ENCODE data around the gene CHMP5.
"Not testable (repeated sequence)": the region's sequence is repeated elsewhere in the genome, so short reads cannot be mapped to it uniquely, and the experiment has no call there.

CHMP5 gene

GRCh38 chr9:33285502-33285901, 20.7 kb downstream of the CHMP5 start:
- DNase-seq, result no peak

GRCh38 chr9:33287087-33287490, 22.2 kb downstream of the CHMP5 start:
- DNase-seq, result peak; percentile 67

- no peak for DNase-seq
Observed at GRCh38 chr9:33288235-33288634, 23.4 kb downstream of the CHMP5 start.

- no peak for DNase-seq
Observed at GRCh38 chr9:33288828-33289483, 24.1 kb downstream of the CHMP5 start.

- DNase-seq, result peak; percentile 10
Observed at GRCh38 chr9:33289496-33289895, 24.6 kb downstream of the CHMP5 start.

DNA sequence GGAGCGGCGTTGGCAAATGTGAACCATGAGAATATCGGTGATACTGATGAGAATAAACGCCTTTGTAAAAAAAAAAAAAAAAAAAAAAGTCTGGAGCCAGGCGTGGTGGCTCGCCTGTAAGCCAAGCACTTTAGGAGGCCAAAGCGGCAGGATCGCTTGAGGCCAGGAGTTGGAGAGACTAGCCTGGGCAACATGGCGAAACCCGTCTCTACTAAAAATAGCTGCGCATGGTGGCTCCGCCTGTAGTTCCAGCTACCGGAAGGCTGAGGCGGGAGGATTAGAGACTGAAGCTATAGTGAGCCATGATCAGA, 25.0 kb downstream of the CHMP5 start:
- DNase-seq, result no peak

DNA sequence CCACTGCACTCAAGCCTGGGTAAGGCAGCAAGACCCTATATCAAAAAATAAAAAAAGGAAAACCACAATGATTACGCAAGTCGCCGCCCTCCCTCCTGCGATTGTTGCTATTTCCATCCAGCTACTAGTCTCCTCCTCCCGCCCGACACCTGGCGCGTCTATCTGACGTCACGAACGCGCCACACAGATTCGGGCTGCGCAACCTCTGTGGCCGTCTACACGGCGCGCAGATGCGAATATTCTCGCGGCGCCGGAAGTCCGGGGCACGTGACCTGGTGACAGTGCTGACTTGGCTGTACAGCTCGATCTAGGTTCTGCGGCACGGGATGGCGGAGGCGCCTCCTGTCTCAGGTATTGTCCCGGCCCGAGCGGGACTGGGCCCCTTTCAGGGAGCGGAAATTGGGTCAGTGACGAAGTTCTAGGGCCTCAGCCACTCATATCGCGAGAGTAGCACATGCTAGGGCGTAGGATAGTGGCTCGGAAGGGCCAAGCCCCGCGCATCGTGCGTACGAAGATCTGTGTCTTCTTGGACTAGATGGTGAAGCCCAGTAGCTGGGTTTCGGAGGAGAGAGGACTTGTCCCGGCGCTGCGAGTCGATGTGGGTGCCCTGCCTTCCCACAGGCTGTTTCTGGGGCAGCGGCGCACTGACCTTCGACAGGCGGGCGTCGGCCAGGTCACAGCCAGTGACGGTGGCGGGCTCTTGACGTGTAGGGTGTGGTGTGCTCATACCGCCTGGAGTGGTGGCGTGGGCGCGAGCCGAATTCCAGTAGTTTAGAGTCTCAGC, 25.6 kb downstream of the CHMP5 start, which contains the start of gene NFX1:
Gene NFX1 (plus strand): TSS at position 270 of the 784 bp plus-strand sequence. CDS start 57 bp downstream, at position 327.
- DNase-seq, result peak; percentile 100

DNA sequence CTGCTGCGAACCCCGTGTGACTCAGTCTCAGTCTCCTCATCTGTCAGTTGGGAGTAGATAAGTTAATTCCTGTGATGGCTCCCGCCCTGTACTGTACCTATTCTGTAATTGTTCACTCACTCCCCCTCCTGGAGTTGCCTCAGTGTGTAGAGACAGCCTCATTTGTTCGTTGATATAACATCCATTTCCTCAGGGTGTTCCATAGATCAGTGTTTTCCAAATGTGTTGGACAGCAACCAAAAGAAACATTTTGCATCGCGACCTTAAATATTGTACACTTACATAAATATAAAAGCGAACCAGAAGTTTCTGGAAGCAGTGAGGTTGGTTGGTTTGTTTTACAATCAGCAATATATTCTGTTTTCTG, 26.2 kb downstream of the CHMP5 start:
- DNase-seq, result no peak

DNA sequence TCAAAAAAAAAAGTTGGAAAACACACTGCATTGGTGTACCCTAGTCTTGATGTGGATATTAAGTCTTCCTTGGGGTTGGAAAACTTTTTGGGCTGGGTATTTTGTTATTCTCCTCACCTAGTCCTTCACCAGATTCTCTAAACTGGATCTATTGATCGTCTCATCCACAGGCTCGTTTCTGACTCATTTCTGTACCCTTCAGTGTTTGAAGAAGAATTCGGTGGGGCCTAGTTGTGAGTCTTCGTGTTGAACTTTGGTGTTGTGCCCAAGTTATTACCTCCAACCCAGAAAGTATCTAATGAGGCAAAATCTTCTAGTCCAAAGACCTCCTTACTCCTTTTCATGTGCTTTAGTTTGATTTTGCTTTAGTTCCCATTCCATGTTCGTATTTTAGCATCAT, 27.1 kb downstream of the CHMP5 start:
- DNase-seq, result no peak

- no peak for DNase-seq
Observed at GRCh38 chr9:33293782-33294181, 28.9 kb downstream of the CHMP5 start.

DNA sequence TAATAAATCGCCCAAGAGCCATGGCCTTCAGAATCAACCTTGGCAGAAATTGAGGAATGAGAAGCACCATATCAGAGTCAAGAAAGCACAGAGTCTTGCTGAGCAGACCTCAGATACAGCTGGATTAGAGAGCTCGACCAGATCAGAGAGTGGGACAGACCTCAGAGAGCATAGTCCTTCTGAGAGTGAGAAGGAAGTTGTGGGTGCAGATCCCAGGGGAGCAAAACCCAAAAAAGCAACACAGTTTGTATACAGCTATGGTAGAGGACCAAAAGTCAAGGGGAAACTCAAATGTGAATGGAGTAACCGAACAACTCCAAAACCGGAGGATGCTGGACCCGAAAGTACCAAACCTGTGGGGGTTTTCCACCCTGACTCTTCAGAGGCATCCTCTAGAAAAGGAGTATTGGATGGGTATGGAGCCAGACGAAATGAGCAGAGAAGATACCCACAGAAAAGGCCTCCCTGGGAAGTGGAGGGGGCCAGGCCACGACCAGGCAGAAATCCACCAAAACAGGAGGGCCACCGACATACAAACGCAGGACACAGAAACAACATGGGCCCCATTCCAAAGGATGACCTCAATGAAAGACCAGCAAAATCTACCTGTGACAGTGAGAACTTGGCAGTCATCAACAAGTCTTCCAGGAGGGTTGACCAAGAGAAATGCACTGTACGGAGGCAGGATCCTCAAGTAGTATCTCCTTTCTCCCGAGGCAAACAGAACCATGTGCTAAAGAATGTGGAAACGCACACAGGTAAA, 30.0 kb downstream of the CHMP5 start:
- DNase-seq, result no peak

DNA sequence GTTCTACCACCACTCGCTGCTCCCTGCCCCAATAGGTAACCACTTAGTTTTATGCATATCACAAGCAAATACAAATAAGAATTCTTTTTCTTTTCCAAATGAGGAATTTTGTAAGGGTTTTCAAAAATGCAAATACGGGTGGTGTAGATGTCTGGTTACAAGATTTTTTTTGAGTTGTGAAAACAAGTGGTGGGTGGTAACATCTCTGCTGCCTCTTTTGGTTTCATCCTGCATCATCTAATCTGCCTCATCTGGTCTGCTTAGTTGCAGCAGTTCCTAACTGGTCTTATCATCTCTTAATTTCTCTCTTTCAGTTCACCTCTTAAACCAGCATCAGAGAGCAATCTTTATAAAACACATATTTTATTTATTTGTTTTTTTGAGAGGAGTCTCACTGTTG, 30.7 kb downstream of the CHMP5 start:
- DNase-seq, result no peak

DNA sequence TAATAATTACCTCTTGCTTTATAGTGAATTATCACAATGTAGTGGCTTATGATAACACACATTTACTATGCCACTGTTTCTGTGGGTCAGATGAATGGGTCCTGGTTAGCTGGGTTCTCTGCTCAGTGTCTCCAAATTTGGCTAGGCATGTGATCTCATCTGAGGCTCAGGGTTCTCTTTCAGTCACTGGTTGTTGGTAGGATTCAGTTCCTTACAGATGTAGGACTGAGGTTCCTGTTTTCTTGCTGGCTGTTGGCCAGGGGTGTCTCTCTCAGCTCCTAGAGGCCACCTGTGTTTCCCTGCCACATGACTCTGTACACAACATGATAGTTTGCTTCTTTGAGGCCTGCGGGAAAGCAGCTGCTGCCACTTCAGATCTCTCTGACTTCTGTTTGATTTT, 32.6 kb downstream of the CHMP5 start:
- no peak for DNase-seq

DNA sequence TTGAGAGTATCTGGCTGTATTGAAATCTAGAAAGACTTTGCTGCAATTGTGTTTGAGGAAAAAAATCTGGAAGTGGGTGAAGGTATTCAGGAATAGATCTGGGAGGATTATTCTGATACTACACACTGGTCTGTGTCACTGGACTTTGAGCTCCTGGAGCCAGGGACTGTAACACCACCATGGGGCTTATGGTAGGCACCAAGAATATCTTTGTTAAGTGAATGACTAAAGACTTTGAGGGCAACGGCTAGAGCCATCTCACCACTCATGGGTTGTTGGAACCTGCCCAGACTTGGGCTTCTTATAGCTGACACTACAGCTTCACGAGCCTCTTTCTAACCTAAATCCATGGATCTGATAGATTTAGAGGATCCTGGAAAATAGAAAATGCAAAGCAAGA, 35.7 kb downstream of the CHMP5 start:
- no peak for DNase-seq

GRCh38 chr9:33304362-33304761, 39.5 kb downstream of the CHMP5 start:
- DNase-seq, result no peak

DNA sequence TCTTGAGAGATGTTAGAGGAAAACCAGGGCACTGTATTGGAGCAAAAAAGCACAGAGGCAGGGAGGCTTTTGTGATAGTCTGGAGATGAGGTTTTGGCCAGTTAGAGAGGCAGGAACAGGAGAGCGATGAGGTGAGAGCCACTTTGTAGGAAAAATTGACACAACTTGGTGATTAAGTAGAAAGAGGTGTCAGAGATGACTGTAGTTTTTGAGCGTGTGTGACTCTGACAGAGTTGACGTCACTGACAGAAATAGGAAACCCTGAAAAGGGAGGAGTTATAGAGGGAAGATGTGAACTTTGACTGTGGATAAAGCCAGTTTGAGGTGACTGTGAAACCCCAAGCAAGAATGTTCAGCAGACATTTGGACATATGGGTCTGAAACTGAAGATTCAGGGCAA, 41.2 kb downstream of the CHMP5 start:
- no peak for DNase-seq

GRCh38 chr9:33307067-33307466, 42.2 kb downstream of the CHMP5 start:
- DNase-seq, result no peak

- no peak for DNase-seq
Observed at GRCh38 chr9:33309903-33310302, 45.1 kb downstream of the CHMP5 start.

GRCh38 chr9:33310748-33311147, 45.9 kb downstream of the CHMP5 start:
- DNase-seq, result no peak

GRCh38 chr9:33311953-33312352, 47.1 kb downstream of the CHMP5 start:
- DNase-seq, result no peak

DNA sequence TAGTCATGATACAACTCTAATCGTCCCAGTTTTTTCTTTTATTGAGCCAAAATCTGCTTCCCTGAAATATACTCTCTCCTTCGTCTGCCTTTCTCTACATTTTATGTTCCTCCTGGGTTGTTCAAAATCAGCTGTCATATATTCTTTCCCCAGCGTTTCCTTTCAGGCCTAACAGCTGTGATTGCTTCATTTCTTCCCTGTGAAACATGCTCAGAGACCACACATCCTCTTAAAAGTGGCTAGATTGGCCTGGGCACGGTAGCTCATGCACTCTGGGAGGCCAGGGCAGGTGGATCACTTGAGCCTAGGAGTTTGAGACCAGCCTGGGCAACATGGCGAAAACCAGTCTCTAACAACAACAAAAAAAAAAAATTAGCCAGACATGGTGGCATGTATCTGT, 50.5 kb downstream of the CHMP5 start:
- no peak for DNase-seq

DNA sequence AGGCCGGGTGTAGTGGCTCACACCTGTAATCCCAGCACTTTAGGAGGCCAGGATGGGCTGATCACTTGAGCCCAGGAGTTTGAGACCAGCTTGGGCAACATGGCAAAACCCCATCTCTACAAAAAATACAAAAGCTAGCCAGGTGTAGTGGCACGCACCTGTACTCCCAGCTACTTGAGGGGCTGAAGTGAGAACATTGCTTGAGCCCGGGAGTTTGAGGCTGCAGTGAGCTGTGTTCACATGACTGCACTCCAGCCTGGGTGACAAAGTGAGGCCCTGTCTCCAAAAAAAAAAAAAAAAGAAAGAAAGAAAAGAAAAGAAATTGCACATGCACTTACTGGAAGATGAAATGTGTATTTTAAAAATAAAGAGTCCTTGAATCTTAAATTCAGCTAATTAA, 52.3 kb downstream of the CHMP5 start:
- not testable (repeated sequence) for DNase-seq

DNA sequence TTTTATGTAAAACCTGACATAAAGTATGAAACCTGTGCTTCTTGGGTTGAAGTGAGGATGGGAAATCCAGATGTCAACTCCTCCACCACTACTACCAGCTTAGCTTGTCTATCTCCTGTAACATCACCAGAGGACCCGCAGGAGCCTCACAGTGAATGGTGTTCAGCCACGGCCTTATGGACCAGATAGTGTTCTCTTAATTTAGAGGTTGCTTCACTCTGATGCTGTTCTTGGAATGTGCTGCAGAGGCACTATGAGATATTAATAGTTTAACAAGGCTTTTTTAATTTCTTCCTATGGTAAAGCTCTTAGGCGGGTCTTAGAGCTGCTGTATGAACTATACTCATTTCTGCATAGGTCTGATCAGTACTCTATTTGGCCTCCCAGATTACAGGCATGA, 53.4 kb downstream of the CHMP5 start:
- no peak for DNase-seq

DNA sequence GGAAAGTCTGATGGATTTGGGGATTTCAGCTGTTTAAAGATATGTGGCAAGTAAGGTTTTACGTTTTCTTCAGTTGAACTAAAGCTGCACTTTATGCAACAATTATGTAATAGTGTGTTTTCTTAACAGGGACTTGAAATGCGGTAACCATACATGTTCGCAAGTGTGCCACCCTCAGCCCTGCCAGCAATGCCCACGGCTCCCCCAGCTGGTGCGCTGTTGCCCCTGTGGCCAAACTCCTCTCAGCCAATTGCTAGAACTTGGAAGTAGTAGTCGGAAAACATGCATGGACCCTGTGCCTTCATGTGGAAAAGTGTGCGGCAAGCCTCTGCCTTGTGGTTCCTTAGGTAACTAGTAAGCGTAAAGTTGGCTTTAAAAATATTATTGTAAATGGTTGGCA, 53.9 kb downstream of the CHMP5 start:
- DNase-seq, result no peak

Data from central memory CD4-positive, alpha-beta T cell (primary cell).